K562 (cell line): ENCODE measurements around the gene ALG14. TPM values are rescaled to one million over a fixed set of nuclear protein-coding genes. Genes with fewer than 3 reads are reported as not detected.

Experiments used
- GATAD2B ChIP-seq: fragments of 450-650 bp; IDR thresholded peaks from 2 replicates; pipeline ENCODE4 v1.6.1; 2017; ENCODE audit warnings: mild to moderate bottlenecking, borderline replicate concordance
- HLTF ChIP-seq: fragments of 450-650 bp; IDR thresholded peaks from 2 replicates; pipeline ENCODE4 v1.6.1; 2016
- KDM5B ChIP-seq: fragments of 200-600 bp; sonication (generic); IDR thresholded peaks from 2 replicates; pipeline ENCODE4 v1.6.1; 2012; ENCODE audit warnings: low read depth, mild to moderate bottlenecking, moderate library complexity, low read length, control low read depth, inconsistent platforms; ENCODE audit not compliant: insufficient replicate concordance
- MAZ ChIP-seq, 2 experiments: fragments of 450-650 bp in 1 of 2; sonication (generic) in 1 of 2; formaldehyde crosslinking; IDR thresholded peaks in 1 of 2; conservative IDR thresholded peaks in 1 of 2; 2 replicates each; pipeline versions ENCODE4 v1.4.0 to v1.5.0; 2020; ENCODE audit warnings: mild to moderate bottlenecking in 1 of 2, missing genetic modification reagents in 1 of 2
- MECOM ChIP-seq: fragments of 250-450 bp; sonication (Bioruptor Pico); IDR thresholded peaks from 2 replicates; pipeline ENCODE4 v1.8.0; 2022; ENCODE audit warnings: inconsistent platforms
- NFRKB ChIP-seq: fragments of 450-650 bp; IDR thresholded peaks from 2 replicates; pipeline ENCODE4 v1.6.1; 2016; ENCODE audit warnings: low read depth
- NR4A1 ChIP-seq, 2 experiments: fragments of 250-450 bp in 1 of 2; fragments of 450-650 bp in 1 of 2; sonication (Bioruptor Pico) in 1 of 2; IDR thresholded peaks; 2 replicates each; pipeline versions ENCODE4 v1.4.0 to v1.6.1; 2016 to 2020; ENCODE audit warnings: mild to moderate bottlenecking in 2 of 2, missing compliant biosample characterization in 1 of 2, missing genetic modification characterization in 1 of 2, moderate library complexity in 1 of 2
- NRF1 ChIP-seq, 2 experiments: fragments of 450-650 bp; IDR thresholded peaks in 1 of 2; conservative IDR thresholded peaks in 1 of 2; 2 replicates each; pipeline ENCODE4 v1.6.1; 2014; ENCODE audit warnings: mild to moderate bottlenecking in 2 of 2
- PRPF4 ChIP-seq: fragments of 200-400 bp; formaldehyde crosslinking; IDR thresholded peaks from one replicate; pipeline ENCODE4 v1.6.1; 2017; ENCODE audit warnings: low read length, low read depth, mild to moderate bottlenecking; ENCODE audit not compliant: insufficient read depth, poor library complexity, severe bottlenecking
- SIRT6 ChIP-seq: IDR thresholded peaks from one replicate; pipeline ENCODE4 v1.6.1; 2012; ENCODE audit warnings: low read depth, mild to moderate bottlenecking, control low read depth, inconsistent platforms, low read length, moderate library complexity
- SNRNP70 ChIP-seq: fragments of 200-400 bp; formaldehyde crosslinking; optimal IDR thresholded peaks from 2 replicates; pipeline ENCODE3; 2017; ENCODE audit warnings: low read depth, low read length
- U2AF1 ChIP-seq: fragments of 200-400 bp; formaldehyde crosslinking; optimal IDR thresholded peaks from 2 replicates; pipeline ENCODE3; 2017; ENCODE audit warnings: mild to moderate bottlenecking, low read depth, low read length, moderate library complexity
- YBX1 ChIP-seq: fragments of 450-650 bp; IDR thresholded peaks from 2 replicates; pipeline ENCODE4 v1.7.1; 2016; ENCODE audit warnings: mild to moderate bottlenecking
- ZNF174 ChIP-seq: fragments of 250-450 bp; sonication (Bioruptor Pico); IDR thresholded peaks from 2 replicates; pipeline ENCODE4 v1.4.0; 2020; ENCODE audit warnings: mild to moderate bottlenecking
- ZNF384 ChIP-seq: IDR thresholded peaks from 2 replicates; pipeline ENCODE4 v1.6.1; 2012; ENCODE audit warnings: low read depth, low read length, improper control_type of control experiment
- polyA plus RNA-seq, 8 experiments: library from polyadenylated mRNA; depleted of rRNA in 4 of 8; stranded (reverse) in 5 of 8; unstranded in 3 of 8; fragments of >200 nt; fragmentation: Nextera tagmentation in 2 of 8; fragmentation: Illumina TruSeq in 1 of 8; extraction: Ambion mirVana in 2 of 8; extraction: Trizol in 1 of 8; gene quantifications; 2 replicates each; pipeline versions ENCODE4 v1.2.1 to v1.2.3, GENCODE V29; 2011 to 2014; ENCODE audit warnings: inconsistent platforms in 1 of 8, missing spikeins in 1 of 8
- total RNA-seq, 7 experiments: library from RNA; depleted of rRNA in 6 of 7; stranded (reverse); fragments of >200 nt in 6 of 7; fragmentation: Illumina TruSeq in 2 of 7; extraction: Trizol in 2 of 7; gene quantifications; 2 replicates each; pipeline versions ENCODE4 v1.2.1 to v1.2.3, GENCODE V29; 2011 to 2021; ENCODE audit warnings: low replicate concordance in 1 of 7
- TF ChIP-seq, protein P1 (sequence below), 2 experiments: fragments of 150-350 bp in 1 of 2; IDR thresholded peaks; 2 replicates each; pipeline ENCODE4 v1.6.1; 2012 to 2016; ENCODE audit warnings: low read depth in 2 of 2, low read length in 2 of 2, mild to moderate bottlenecking in 1 of 2, moderate library complexity in 1 of 2
- TF ChIP-seq, protein P2 (sequence below): fragments of 250-450 bp; sonication (Bioruptor Pico); IDR thresholded peaks from 2 replicates; pipeline ENCODE4 v1.5.0; 2021; ENCODE audit warnings: mild to moderate bottlenecking, moderate library complexity
- TF ChIP-seq, protein P3 (sequence below): sonication (generic); formaldehyde crosslinking; IDR thresholded peaks from 2 replicates; pipeline ENCODE4 v1.8.0; 2022; ENCODE audit warnings: mild to moderate bottlenecking, missing genetic modification reagents, borderline replicate concordance

The ALG14 gene
- total and polyA plus RNA-seq, 9 of the 15 experiments (the other 6 are each of a cell fraction or from before 2014, with no cell fraction given): 2.8 to 16.2 (median 4.9) TPM

DNA sequence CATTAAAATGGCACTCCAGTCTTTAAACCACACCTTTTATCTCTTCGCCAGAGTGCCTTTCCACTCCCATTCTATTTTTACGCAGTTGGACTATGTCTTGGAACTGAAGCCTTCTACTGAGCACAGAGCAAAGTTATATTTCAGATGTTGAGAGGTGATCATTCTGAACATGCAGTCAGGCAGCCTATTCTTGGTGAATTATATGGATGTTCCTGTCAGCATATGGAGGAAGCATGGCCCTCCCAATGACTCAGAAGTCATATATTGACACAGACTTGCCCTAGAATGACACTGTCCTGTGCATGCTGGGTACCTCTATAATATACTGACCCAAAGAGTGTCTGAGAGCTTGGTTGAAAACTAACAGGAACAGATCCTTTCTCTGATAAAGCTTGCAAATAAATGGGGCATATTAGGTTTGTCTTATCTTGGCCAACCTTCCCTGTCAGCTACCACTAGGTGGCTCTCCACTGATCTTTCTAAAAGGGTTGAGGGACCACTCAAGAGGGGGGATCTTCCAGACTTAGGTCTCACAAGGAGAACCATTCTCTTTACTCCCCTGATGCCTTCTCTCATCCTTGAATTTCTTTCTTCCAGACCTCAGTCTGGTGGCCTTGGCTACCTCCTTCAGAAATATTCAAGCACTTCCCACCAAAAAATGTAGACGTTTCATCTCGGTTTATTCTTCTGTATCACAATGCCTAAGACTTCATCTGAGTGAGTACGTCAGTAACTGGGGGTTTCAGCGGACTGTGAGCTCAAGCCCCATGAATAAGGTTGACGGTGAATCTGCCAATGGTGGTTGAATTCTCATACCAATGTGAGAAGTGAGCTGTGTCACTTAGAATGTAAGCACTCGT lies 11.8 kb upstream of the ALG14 start (continued):
- TF ChIP-seq GATAD2B: peak; percentile 56; the same call in 1 of the 2 replicates
- TF ChIP-seq, protein P1, sequence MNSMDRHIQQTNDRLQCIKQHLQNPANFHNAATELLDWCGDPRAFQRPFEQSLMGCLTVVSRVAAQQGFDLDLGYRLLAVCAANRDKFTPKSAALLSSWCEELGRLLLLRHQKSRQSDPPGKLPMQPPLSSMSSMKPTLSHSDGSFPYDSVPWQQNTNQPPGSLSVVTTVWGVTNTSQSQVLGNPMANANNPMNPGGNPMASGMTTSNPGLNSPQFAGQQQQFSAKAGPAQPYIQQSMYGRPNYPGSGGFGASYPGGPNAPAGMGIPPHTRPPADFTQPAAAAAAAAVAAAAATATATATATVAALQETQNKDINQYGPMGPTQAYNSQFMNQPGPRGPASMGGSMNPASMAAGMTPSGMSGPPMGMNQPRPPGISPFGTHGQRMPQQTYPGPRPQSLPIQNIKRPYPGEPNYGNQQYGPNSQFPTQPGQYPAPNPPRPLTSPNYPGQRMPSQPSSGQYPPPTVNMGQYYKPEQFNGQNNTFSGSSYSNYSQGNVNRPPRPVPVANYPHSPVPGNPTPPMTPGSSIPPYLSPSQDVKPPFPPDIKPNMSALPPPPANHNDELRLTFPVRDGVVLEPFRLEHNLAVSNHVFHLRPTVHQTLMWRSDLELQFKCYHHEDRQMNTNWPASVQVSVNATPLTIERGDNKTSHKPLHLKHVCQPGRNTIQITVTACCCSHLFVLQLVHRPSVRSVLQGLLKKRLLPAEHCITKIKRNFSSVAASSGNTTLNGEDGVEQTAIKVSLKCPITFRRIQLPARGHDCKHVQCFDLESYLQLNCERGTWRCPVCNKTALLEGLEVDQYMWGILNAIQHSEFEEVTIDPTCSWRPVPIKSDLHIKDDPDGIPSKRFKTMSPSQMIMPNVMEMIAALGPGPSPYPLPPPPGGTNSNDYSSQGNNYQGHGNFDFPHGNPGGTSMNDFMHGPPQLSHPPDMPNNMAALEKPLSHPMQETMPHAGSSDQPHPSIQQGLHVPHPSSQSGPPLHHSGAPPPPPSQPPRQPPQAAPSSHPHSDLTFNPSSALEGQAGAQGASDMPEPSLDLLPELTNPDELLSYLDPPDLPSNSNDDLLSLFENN (IDR thresholded peaks at IDR 0.05; ENCODE audit: low read depth in 2 of 2, low read length in 2 of 2): no peak
- peak; percentile 21 to 27; a peak in 1 of 4 replicates for TF ChIP-seq NRF1 (conservative IDR thresholded peaks at IDR 0.05 in 1 of 2, IDR thresholded peaks at IDR 0.05 in 1 of 2)
- TF ChIP-seq, protein P2, sequence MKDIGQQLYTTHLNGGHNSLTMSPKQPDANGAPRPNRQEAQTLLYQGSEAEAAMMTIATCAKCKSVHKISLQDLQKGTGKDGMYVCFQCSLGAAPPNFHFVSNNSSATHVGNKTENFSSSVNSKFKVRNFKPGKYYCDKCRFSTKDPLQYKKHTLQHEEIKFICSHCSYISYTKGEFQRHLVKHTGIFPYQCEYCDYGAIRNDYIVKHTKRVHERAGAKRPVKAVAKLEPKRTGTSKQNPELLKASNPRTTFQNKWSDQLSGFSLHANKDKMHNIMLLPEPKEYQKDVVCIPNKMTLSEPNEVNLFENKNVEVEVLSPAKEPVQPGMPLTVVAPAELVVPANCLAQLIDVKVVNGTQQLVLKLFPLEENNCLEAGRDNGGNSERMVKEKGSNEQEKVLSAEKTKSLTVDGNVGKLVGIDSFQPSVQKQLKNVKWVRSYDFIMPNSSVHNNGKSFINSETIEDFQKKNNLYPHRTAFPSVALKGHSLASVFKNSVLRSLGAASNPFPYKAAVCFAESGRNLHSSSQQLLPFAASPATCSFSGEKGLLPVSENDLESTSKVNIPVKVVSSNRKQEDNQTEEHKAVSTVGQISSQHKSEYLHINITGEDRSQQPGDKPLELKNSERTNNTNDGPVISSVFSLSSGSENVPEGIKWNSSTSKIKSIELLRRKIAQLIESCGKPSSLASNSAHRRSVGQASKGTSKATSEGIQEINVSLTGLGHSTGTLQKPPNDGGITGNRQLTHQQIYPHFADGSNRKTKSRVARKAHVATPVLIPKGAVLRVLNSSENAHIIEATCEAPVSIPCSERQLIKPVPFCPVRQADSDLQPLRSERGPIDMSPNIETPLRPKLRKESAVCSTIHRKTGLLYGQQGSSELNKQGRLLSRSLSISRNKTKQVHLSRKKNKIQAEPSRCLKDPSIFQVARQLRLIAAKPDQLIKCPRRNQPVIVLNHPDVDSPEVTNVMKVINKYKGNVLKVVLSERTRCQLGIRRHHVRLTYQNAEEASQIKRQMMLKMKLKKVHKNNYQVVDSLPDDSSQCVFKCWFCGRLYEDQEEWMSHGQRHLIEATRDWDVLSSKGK (CRISPR knock-in tag): no peak
- peak; percentile 69 to 90 for TF ChIP-seq MAZ (CRISPR knock-in tag; conservative IDR thresholded peaks at IDR 0.05 in 1 of 2, IDR thresholded peaks at IDR 0.05 in 1 of 2)
- TF ChIP-seq NR4A1 (CRISPR knock-in tag; IDR thresholded peaks at IDR 0.05): no peak
- TF ChIP-seq NR4A1 (tag; IDR thresholded peaks at IDR 0.05): peak; percentile 94
- no peak for TF ChIP-seq SNRNP70
- TF ChIP-seq KDM5B: no peak
- no peak for TF ChIP-seq ZNF384
- TF ChIP-seq YBX1: no peak
- no peak for TF ChIP-seq PRPF4
- TF ChIP-seq ZNF174 (CRISPR knock-in tag): no peak
- TF ChIP-seq MECOM (CRISPR knock-in tag): 0 out of 2 replicates have a peak, but pooled peaks have one; percentile 72
- TF ChIP-seq U2AF1: no peak
- TF ChIP-seq NFRKB: 0 out of 2 replicates have a peak, but pooled peaks have one; percentile 30
- TF ChIP-seq HLTF: no peak
- TF ChIP-seq, protein P3, sequence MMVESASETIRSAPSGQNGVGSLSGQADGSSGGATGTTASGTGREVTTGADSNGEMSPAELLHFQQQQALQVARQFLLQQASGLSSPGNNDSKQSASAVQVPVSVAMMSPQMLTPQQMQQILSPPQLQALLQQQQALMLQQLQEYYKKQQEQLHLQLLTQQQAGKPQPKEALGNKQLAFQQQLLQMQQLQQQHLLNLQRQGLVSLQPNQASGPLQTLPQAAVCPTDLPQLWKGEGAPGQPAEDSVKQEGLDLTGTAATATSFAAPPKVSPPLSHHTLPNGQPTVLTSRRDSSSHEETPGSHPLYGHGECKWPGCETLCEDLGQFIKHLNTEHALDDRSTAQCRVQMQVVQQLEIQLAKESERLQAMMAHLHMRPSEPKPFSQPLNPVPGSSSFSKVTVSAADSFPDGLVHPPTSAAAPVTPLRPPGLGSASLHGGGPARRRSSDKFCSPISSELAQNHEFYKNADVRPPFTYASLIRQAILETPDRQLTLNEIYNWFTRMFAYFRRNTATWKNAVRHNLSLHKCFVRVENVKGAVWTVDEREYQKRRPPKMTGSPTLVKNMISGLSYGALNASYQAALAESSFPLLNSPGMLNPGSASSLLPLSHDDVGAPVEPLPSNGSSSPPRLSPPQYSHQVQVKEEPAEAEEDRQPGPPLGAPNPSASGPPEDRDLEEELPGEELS (CRISPR knock-in tag): no peak
- TF ChIP-seq SIRT6: no peak
